Limb (tissue), 2 donors: ENCODE data around the gene AMPH.
"Not testable (repeated sequence)": the region's sequence is repeated elsewhere in the genome, so short reads cannot be mapped to it uniquely, and the experiment has no call there.

Source experiments
- DNase-seq, 2 donors: peaks; one replicate each; pipeline ENCODE4 v3.0.0-alpha.2; 2016; ENCODE audit errors: extremely low spot score in 2 of 2

The AMPH gene

GRCh38 chr7:38628630-38629385 is 2.4 kb downstream of the AMPH start:
- no peak for DNase-seq

- DNase-seq, result no peak
Measured at GRCh38 chr7:38625866-38626265, 5.3 kb downstream of the AMPH start.

GRCh38 chr7:38615665-38616064 is 15.5 kb downstream of the AMPH start:
- no peak for DNase-seq

GRCh38 chr7:38607466-38607865 is 23.7 kb downstream of the AMPH start:
- DNase-seq, result no peak

GRCh38 chr7:38600741-38601140 is 30.4 kb downstream of the AMPH start:
- no peak for DNase-seq

GRCh38 chr7:38594949-38595348 is 36.2 kb downstream of the AMPH start:
- no peak for DNase-seq

- DNase-seq, result no peak
Measured at GRCh38 chr7:38592737-38593288, 38.4 kb downstream of the AMPH start.

- DNase-seq, result no peak
Measured at GRCh38 chr7:38585572-38586354, 45.4 kb downstream of the AMPH start.

GRCh38 chr7:38584443-38585210 is 46.5 kb downstream of the AMPH start:
- peak in 1 of 2 donors; percentile 13 for DNase-seq

- no peak for DNase-seq
Measured at GRCh38 chr7:38580485-38580884, 50.7 kb downstream of the AMPH start.

GRCh38 chr7:38574086-38574485 is 57.1 kb downstream of the AMPH start:
- DNase-seq, result no peak

- not testable (repeated sequence) for DNase-seq
Measured at GRCh38 chr7:38571620-38572019, 59.6 kb downstream of the AMPH start.

- DNase-seq, result no peak
Measured at GRCh38 chr7:38568497-38568896, 62.7 kb downstream of the AMPH start.

GRCh38 chr7:38565289-38565688 is 65.9 kb downstream of the AMPH start:
- DNase-seq, result no peak

GRCh38 chr7:38563741-38564140 is 67.4 kb downstream of the AMPH start:
- no peak for DNase-seq

- DNase-seq, result no peak
Measured at GRCh38 chr7:38561166-38561565, 70.0 kb downstream of the AMPH start.

- peak; percentile 31 to 41 for DNase-seq
Measured at GRCh38 chr7:38558761-38559345, 72.3 kb downstream of the AMPH start.

- DNase-seq, result no peak
Measured at GRCh38 chr7:38554586-38554985, 76.6 kb downstream of the AMPH start.

- no peak for DNase-seq
Measured at GRCh38 chr7:38550836-38551235, 80.3 kb downstream of the AMPH start.

GRCh38 chr7:38548605-38549004 is 82.6 kb downstream of the AMPH start:
- DNase-seq, result no peak

- no peak for DNase-seq
Measured at GRCh38 chr7:38546763-38547162, 84.4 kb downstream of the AMPH start.
